Nephron (organoid): ENCODE data around the gene NDST1.

Experiments used
- H3K27ac Mint-ChIP-seq, 3 experiments: 2 replicates each; pipeline ENCODE4 v1.8.0; 2020; ENCODE audit warnings: mixed read lengths in 3 of 3, mild to moderate bottlenecking in 2 of 3, moderate library complexity in 1 of 3
- H3K27me3 Mint-ChIP-seq: 2 replicates; pipeline ENCODE4 v1.8.0; 2021; ENCODE audit warnings: low read depth, mild to moderate bottlenecking, moderate library complexity, mixed read lengths
- H3K36me3 Mint-ChIP-seq: 2 replicates; pipeline ENCODE4 v1.8.0; 2020; ENCODE audit warnings: low read depth, mixed read lengths
- H3K4me1 Mint-ChIP-seq: 2 replicates; pipeline ENCODE4 v1.8.0; 2020; ENCODE audit warnings: mixed read lengths
- H3K4me3 Mint-ChIP-seq, 3 experiments: 2 replicates each; pipeline ENCODE4 v1.8.0; 2020; ENCODE audit warnings: mild to moderate bottlenecking in 3 of 3, mixed read lengths in 3 of 3, moderate library complexity in 2 of 3
- H3K9me3 Mint-ChIP-seq: 2 replicates; pipeline ENCODE4 v1.8.0; 2020; ENCODE audit warnings: mixed read lengths
- CTCF ChIP-seq, 3 experiments: fragments of 200-600 bp; sonication (generic); IDR thresholded peaks; one replicate each; pipeline ENCODE4 v1.5.0; 2021; ENCODE audit warnings: antibody characterized with exemption in 3 of 3; ENCODE audit not compliant: unreplicated experiment in 3 of 3

NDST1 gene

GRCh38 chr5:150502847-150503246, 5.1 kb upstream of the NDST1 start:
- H3K27ac Mint-ChIP-seq, result no peak overlapping the region
- H3K4me1 Mint-ChIP-seq, result peaks cover 69% of the 10 kb centered on the region
- H3K4me3 Mint-ChIP-seq, result no peak overlapping the region
- H3K27me3 Mint-ChIP-seq, result no peaks in the 10 kb centered on the region
- TF ChIP-seq CTCF (IDR thresholded peaks at IDR 0.05; ENCODE audit: unreplicated experiment in 3 of 3), result no peak
- peaks cover 7% of the 10 kb centered on the region for H3K36me3 Mint-ChIP-seq
- no peaks in the 10 kb centered on the region for H3K9me3 Mint-ChIP-seq

GRCh38 chr5:150503386-150503785, 4.5 kb upstream of the NDST1 start:
- no peaks in the 10 kb centered on the region for H3K9me3 Mint-ChIP-seq
- peak overlapping the region in 1 of 3 experiments; percentile 23 for H3K27ac Mint-ChIP-seq
- no peak for TF ChIP-seq CTCF (IDR thresholded peaks at IDR 0.05; ENCODE audit: unreplicated experiment in 3 of 3)
- no peaks in the 10 kb centered on the region for H3K27me3 Mint-ChIP-seq
- H3K36me3 Mint-ChIP-seq, result peaks cover 3% of the 10 kb centered on the region
- H3K4me3 Mint-ChIP-seq, result no peak overlapping the region
- peaks cover 69% of the 10 kb centered on the region for H3K4me1 Mint-ChIP-seq

- Mint-ChIP-seq H3K27ac (peak overlapping the region in 2 of 3 experiments; percentile 23 to 28), H3K4me3 (no peak overlapping the region), H3K27me3 (no peaks in the 10 kb centered on the region), H3K9me3 (no peaks in the 10 kb centered on the region), H3K4me1 (peaks cover 62% of the 10 kb centered on the region), H3K36me3 (peaks cover 3% of the 10 kb centered on the region)
- TF ChIP-seq CTCF (IDR thresholded peaks at IDR 0.05; ENCODE audit: unreplicated experiment in 3 of 3), result no peak
Observed at GRCh38 chr5:150503977-150504620, 3.8 kb upstream of the NDST1 start.

- Mint-ChIP-seq H3K27ac (peak overlapping the region in 1 of 3 experiments; percentile 35), H3K9me3 (no peaks in the 10 kb centered on the region), H3K4me1 (peaks cover 55% of the 10 kb centered on the region), H3K4me3 (no peak overlapping the region), H3K27me3 (no peaks in the 10 kb centered on the region), H3K36me3 (peaks cover 3% of the 10 kb centered on the region)
- TF ChIP-seq CTCF (IDR thresholded peaks at IDR 0.05; ENCODE audit: unreplicated experiment in 3 of 3), result no peak
Observed at GRCh38 chr5:150505041-150505511, 2.9 kb upstream of the NDST1 start.

DNA sequence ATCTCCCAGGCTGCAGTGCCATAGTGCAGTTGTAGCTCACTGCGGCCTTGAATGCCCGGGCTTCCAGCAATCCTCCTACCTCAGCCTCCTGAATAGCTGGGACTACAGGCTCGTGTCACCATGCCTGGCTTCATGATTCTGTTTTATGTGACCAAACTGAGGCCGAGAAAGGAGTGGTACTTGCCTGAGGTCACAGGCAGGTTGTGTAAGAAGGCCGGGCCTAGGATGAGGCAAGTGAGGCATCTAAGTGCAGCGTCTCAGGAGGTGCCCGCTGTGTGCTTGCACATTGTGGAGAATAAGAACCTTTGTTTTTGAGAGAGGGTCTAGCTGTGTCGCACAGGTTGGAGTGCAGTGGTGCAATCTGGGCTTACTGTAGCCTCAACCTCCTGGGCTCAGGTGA, 2.1 kb upstream of the NDST1 start:
- Mint-ChIP-seq H3K9me3 (no peaks in the 10 kb centered on the region), H3K4me3 (no peak overlapping the region)

More for the DNA sequence above, 2.1 kb upstream of the NDST1 start:
- peaks cover 2% of the 10 kb centered on the region for H3K36me3 Mint-ChIP-seq
- no peaks in the 10 kb centered on the region for H3K27me3 Mint-ChIP-seq
- no peak overlapping the region for H3K27ac Mint-ChIP-seq
- peaks cover 55% of the 10 kb centered on the region for H3K4me1 Mint-ChIP-seq
- no peak for TF ChIP-seq CTCF (IDR thresholded peaks at IDR 0.05; ENCODE audit: unreplicated experiment in 3 of 3)
